ENCODE measurements around the gene CHST13.
"Not testable (repeated sequence)": the region's sequence is repeated elsewhere in the genome, so short reads cannot be mapped to it uniquely, and the experiment has no call there.

Gene CHST13

DNA sequence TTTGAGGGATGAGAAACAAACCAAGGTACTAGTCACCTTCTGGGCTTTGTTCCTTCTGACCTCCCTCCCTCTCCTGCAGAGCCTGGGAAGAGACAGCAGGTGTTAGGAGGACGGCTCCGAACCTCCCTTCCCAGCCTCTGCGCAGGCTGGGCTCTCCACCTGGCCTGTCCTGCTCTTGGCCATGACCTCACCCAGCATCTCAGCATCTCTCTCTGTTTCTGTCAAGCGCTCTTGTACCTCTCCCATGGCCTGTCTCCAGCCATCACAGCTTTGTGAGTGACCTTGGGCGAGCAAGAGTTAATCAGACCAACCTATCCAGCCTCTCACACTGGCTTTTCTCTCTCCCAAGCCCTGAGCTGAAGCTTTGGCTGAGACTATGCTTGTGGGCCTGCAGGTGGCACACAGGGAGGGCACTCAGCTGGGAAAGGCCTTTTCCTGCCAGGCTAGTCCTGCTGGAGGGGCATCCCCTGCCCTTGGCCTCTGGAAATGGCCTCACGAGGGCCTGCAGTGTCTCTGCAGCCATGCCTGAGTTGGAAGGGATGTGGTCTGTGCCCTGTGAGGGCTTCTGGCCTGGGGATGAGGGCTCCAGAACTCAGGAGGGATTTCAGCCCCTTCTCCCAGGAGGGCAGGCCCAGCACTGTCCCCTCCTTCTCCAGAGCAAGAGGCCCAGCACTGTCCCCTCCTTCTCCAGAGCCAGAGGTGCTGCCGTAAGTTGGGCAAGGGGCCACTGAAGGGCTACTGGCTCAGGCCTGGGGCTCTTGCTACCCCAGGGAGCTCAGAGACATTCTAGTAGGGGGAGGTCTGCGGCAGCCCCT is 2.1 kb downstream of the CHST13 start:
- DNase-seq (ENCODE audit: low read depth), result no peak

DNA sequence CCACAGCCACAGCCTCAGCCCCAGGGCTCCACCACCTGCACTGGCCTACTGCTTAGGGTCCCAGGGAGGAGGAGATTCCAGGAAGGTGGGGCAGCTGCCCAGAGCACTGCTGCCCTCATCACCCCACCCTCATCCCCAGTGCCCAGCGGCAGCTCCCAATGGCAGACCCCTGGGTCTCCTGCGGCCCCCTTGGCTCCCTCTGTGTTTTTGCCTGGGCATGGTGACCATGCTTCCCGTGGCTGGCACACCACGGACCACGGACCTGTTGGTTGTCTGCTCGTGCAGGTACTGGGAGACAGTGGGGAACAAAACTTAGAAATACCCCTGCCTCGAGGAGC is 2.7 kb downstream of the CHST13 start:
- DNase-seq (ENCODE audit: low read depth), result no peak

DNA sequence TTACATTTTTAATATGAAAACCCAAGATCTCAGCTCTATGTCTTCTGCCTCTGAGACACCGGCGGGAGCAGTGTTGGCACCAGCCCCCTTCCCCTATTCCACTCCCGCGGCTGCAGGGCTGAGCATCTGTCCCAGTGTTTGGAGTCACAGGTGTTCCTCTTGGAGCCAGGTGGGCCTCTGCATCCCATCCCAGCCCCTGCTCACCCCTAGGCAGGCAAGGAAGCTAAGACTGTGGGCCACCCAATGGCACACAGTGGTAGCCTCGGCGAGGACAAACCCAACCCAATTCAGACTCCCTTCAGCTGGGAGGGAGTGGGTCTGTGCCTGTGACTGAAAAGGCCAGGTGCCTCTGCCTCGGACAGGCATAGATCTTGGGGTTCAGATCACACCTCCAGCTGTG is 3.1 kb downstream of the CHST13 start:
- no peak for DNase-seq (ENCODE audit: low read depth)

DNA sequence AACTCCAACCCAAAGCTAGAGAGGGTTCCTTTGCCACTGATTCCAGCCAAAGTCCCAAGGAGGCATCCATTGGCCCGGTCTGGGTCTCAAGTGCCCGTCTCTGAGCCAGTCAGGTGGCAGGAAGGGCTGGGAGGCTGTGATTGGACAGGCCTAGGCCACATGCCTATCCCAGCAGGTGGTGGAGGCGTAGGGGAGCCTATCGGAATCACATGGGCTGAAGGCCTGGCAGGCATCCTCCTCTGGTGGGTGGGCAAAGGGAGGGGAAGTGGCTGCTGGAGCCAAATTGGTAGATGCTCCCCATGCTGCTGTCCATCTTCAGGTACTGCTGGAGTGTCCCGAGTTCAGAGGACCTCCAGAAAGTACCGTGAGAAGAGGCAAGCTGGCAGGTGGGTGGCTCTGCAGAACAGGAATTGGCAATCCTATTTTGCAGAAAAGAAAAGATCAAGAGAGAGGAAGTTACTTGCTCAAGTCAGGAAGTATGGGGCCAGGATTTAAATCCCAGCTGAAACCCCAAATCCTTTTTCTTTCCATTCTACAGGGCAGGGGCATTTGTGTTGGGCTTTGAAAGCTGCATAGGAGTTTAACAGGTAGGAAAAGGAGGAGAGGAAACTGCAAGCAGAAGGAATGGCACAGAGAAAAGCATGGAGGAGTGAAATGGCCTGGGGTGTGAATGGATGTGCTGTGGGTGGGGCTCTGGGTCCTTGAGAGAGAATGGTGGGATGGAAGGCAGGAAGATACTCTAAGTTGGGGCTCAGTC is 3.7 kb downstream of the CHST13 start:
- DNase-seq (ENCODE audit: low read depth), result no peak

DNA sequence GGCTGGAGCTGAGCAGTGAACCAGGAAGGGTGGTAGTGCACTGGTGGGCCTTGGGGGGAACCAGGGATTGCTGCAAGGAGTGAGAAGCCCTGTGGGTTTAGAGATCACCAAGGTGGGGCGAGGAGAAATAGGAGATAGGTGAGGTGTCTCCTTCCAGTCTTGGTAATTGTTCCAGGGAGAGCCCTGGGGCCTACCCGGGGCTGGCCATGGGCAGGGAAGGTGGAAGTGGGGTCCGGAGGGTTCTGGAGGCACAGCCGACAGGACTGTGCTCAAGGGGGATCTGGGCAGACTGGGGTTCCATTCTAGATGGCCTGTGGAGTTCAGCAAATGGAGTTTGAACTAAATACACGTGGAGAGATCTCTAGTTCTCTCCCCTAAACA is 4.5 kb downstream of the CHST13 start:
- no peak for DNase-seq (ENCODE audit: low read depth)

DNA sequence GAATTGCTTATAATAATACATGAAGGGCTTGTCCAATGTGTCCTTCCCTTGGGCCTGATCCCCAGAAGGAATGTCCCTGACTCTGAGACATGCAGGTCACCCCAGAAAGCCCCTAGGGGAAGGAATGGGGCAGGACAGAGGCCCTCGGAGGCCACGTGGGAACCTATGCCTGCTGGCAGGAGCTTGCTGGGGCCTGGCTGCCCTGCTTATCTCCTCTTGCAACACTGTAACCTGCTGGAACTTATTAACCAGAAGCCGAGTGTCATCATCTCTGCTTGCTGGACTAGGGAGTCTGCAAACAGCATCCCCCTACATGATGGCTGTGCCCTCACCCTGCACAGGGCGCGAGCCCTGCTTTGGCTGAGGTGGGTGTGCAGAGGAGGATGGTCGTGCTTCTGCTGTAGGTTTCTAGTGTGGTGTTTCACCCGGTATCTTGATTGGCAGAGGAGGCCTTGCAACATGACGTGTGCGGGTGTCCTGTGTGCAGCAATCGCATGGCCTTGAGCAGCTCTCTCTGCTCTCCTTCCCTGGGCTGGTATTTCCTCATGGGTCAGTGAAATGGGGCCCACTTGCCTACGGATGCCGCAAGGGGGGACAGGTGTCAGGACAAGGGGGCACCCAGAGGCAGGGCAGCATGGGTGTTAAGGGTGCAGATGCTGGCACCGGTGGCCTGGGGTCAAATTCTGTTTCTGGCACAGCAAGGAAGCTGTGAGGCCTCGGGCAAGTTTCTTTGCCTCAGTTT is 5.0 kb downstream of the CHST13 start:
- peak; percentile 15 for DNase-seq (ENCODE audit: low read depth)

DNA sequence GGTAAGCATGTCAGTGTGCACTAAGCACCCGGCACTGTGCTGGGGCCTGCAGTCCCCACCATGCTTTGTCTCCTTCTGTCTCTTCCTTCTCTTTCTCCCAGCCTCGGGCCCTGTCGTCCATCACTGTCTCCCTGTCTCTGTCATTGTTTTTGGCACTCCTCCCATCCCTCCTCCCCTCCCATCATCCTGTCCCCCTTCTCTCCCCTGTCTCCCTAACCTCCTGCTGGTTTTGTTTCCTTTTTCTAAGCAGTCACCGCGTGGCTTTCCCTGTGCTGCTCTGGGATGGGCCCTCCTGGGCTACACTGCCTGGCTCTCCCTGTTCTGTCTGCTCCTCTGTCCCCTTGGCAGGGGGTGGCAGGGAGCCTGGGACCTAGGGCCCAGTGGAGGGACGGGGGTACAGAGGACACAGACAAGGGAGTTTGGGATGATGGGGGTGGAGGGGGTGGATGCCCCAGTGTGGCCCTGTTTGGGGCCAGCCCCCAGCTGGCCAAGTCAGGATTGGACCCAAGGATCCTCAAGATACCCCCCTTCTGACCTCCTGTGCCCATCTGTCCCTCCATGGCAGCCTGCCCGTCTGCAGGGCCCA is 5.7 kb downstream of the CHST13 start:
- DNase-seq (ENCODE audit: low read depth), result no peak

DNA sequence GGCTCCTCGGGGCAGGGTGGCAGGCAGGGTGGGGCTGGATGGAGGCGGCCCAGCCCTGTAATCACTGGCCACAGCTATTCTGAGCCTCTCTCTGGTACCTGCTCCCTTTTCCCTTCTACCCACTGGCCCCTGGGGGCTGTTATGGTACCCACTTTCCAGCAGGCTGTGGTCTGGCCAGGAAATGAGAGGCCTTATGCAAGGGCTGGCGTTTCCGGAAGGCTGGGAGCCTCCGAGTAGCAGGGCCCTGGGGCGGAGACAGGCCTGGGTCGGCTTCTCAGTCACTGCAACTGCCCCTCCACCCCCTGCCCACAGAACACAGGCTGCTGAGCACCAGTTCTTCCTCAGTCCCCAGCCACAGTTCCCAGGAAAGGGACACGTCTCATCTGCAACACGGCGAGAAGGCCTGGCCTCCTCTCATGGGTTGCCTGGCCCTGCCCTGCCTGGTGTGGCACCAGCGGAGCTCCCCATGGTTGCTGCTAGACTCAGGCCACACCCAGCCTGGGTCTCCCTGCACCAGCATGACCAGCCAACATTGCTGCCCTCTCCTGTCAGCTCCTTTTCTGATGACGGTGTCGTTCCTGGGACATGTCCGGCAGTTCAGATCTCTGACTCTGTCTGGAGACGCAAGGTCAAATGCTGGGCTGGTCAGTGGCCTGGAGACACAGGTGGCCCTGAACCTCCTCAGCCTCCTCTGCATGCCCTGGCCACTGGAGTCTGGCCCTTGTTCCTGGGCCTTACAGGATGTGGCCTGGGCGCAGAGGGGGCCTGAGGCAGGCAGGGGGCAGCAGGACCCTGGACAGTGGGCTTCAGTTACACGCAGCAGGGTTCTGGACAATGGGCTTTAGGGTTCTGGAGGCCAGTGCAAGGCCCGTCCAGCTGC is 6.5 kb downstream of the CHST13 start:
- DNase-seq (ENCODE audit: low read depth), result no peak

DNA sequence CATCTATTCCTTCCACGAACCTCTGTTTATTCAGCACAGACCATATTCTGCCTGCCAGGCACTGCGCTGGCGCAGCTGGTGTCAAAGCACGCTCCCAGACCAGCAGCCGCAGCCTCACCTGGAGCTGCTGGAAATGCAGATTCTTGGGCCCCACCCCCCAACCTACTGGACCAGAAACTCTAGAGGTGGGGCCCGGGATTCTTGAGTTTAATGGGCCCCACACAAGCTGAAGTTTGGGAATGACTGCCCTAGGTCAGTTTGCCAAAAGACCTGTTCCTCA is 7.0 kb downstream of the CHST13 start:
- no peak for DNase-seq (ENCODE audit: low read depth)

DNA sequence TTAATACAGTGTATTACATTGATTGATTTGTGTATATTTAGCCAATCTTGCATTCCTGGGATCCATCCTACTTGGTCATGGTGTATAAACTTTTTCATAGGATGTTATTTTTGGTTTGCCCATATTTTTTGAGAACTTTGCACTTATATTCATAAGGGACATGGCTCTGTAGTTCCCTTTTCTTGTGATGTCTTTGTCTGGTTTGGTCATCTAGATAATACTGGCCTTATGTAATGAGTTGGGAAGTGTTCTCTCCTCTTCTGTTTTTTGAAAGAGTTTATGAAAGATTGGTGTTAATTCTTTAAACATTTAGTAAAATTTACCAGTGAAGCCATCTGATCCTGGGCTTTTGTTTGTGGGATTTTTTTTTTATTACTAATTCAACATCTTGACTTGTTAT is 9.6 kb downstream of the CHST13 start:
- DNase-seq (ENCODE audit: low read depth), result no peak

DNA sequence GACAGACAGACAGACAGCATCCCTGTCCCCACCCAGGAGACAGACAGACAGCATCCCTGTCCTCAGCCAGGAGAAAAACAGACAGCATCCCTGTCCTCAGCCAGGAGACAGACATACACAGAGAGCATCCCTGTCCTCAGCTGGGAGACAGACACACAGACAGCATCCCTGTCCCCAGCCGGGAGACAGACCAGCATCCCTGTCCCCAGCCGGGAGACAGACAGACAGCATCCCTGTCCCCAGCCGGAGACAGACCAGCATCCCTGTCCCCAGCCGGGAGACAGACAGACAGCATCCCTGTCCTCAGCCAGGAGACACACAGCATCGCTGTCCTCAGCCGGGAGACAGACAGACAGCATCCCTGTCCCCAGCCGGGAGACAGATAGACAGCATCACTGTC is 10.8 kb downstream of the CHST13 start:
- not testable (repeated sequence) for DNase-seq (ENCODE audit: low read depth)

DNA sequence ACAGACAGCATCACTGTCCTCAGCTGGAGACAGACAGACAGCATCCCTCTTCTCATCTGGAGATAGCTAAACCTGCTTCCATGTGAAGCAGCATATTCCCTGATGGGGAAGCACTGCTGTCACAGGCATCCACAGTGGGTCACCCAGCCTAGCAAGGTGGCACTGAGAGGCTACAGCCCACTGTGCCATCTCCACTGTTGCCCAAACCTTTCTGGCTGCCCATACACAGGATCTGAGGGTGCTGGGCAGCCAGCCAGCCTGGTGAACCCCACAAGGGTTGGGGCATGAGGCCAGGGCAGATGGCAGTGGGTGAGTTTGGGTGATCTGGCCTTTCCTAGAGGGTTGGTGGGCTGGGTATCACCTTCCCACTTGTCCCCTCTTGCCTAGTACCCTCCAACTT is 11.7 kb downstream of the CHST13 start:
- no peak for DNase-seq (ENCODE audit: low read depth)

DNA sequence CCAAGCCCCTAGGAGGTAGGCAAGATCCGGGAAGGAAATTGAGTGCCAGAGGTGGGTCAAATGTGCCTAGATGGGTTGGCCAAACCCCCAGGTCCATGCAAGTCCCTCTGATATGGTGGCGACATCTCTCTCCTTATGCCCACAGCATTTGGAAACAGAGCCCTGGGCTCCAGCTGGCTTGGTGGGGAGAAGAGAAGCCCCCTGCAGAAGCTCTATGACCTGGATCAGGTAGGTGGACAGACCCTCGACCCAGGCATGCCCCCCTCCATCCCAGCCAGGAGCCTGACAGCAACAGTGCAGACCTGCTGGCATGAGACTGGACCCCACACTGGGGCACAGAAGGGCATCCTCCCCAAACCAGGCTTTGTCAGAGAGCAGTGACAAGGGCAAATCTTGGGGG is 12.2 kb downstream of the CHST13 start:
- DNase-seq (ENCODE audit: low read depth), result no peak

DNA sequence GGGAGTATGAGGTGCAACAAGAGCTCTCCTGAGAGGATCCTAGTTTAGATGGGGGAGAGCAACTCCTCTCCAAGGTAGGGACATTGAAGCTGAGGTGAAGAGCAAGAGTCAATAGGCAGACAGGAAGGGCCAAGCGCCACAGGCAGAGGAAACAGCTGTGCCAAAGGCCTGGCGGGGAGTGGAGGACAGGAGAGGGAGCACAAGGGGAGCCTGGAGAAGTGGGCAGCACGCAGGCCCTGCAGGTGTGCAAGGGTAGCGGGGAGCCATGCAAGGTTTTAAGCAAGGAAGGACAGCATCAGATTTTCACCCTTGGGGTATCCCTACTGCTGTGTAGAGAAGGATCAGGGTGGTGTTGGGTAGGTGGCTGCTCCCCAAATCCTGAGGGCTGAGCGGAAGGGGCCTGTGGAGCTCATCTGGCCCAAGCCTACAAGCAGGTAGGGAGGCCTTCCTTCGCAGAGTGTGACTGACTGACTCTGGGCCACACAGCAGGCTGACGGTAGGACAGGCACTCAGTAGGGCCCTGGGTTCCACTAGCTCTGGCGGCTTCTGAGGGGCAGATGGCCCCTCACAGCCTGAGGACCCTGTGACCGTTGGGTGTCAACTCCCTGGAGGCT is 13.3 kb downstream of the CHST13 start:
- DNase-seq (ENCODE audit: low read depth), result no peak

DNA sequence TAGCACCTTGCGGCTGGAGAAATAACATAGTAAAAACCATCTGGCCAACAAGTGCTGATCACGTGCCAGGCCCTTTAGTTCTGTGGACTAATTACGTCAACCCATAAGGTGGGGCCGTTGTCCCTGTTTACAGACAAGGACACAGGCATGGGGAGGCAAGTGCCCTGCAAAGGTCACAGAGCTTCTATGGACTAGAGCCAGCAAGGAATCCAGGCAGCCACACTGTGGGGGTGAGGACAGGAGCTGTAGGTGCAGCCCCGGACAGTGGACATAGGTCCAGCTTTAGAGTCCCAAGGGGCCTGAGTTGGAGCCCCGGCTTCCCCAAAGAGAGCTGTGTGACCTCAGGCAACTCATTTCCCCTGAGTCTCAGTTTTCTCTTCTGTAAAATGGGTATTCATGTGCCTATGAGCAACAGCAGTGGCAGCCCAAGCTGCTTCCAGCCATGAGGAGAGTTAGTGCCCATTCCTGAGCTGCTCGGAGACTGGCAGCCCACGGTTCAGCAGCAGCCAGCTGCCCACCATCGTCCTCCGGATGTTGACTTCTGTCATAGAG is 13.9 kb downstream of the CHST13 start:
- DNase-seq (ENCODE audit: low read depth), result no peak

DNA sequence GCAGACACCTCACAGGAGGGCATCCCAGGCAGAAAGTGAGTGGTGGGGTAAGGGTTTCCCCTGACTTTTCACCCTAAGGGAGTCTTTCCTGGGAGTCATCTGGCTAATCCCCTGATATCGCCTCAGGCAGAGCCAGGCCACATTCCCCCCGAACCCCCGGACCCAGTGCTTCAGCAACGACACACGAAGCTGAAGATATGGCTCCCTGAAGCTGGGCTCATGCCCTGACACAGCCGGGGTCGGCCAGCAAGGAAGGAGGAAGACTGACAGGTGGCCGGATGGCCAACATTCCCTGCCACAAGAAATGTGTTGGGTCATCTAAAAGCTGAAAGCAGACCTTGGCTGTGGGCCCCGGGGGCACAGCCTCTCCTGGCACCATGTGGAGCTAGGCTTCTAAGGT is 14.4 kb downstream of the CHST13 start:
- no peak for DNase-seq (ENCODE audit: low read depth)

DNA sequence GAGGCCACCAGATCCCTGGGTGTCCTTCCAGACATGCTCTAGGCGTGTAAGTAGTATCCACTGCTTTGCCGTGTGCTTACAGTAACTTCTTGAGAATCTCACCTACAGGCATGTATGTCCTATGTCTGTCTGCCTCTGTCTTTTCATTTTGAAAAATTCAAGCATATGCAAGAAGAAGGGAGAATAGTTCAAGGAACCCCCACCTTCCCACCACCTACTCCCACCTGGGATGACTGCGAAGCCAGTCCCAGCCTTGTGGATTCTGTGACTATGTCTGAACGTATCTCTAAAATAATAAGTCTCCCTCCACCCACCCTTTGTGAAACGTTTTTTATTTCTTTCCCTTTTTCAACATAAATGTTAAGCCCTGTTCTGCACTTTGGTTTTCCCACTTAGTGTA is 15.0 kb downstream of the CHST13 start:
- DNase-seq (ENCODE audit: low read depth), result no peak

DNA sequence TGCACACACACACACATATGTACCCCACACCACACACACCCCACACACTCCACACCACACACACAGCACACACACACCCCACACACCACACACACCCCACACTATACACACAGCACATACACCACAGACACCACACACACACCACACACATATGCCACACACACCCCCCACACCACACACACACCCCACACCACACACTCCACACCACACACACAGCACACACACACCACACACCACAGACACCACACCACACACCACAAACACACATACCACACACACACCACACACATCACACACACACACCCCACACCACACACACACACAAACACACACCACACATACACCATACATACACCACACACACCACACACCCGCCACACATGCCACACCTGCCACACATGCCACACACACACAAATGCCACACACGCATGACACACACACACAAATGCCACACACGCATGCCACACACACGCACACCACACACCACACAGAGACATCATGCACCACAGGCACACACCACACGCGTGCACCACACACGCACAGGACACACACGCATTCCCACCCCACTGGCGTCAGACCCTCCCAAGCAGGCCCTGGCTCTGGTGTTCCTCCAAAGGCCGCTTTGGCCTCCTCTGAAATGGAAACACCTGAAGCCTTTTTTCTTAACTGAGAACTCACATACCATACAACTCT is 15.7 kb downstream of the CHST13 start:
- DNase-seq (ENCODE audit: low read depth), result no peak

DNA sequence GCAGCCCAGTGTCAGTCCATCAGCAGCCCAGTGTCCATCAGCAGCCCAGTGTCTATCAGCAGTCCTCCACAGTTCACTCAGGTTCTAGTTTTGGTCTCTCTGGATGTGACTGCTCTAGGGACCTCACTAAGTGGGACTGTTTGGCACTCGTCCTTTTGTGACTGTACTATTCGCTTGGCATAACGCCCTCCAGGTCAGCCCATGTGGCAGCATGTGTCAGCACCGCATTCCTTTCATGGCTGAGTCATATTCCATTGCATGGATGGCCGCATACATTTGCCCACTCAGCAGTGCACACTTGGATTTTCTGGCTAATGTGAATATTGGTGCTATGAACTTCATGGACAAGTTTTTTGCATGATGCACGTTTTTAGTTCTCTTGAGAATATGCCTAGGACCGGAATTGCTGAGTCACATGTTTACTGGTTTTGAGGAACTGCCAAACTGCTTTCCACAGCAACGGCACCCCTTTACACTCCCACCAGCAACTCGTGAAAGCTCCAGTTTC is 16.4 kb downstream of the CHST13 start:
- DNase-seq (ENCODE audit: low read depth), result peak; percentile 88

DNA sequence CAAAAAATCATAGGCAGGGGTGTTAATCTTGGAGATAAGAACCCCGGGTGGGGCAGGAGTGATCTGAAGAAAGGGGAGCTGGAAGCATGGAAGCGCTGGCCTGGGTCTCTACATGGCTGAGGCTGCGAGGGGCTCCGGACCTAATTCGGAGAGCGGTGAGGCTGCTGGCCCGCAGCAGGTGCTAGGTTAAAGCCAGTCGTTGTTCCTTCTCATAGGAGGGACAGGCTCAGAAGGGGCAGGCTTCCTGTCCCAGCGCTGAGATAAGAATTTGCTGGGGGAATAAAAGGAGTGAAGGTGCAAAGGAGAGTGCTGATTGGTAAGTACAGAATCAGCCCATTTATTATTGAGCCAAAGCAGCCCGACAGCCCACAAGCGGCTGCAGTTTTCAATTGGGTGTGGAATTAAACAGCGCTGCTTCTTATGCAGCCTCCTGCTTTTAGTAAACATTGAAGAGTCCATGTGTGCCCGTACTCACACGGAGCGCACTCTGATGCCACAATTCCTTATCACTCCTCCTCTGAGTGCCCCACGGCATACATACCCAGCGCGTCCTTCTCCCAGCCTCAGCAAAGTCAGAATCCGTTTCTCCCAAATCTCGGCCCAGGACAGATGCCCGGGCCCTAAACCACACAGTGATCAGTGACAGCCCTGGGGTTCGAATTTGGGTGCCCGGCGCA is 17.1 kb downstream of the CHST13 start:
- no peak for DNase-seq (ENCODE audit: low read depth)
